Stimulated activated CD4-positive, alpha-beta T cell treated with anti-CD3 and anti-CD28 coated beads, Interleukin-12 subunit alpha, Interleukin-12 subunit beta, amount 100 ng/mL, for 48 hours (primary cell): ENCODE measurements around the gene FAM81B.
"Not testable (repeated sequence)": the region's sequence is repeated elsewhere in the genome, so short reads cannot be mapped to it uniquely, and the experiment has no call there.

Experiments
- DNase-seq, 3 donors: peaks; one replicate each; pipeline ENCODE4 v3.0.0-alpha.2; 2020; ENCODE audit warnings: low read depth in 2 of 3, low spot score in 1 of 3

The FAM81B gene, protein sequence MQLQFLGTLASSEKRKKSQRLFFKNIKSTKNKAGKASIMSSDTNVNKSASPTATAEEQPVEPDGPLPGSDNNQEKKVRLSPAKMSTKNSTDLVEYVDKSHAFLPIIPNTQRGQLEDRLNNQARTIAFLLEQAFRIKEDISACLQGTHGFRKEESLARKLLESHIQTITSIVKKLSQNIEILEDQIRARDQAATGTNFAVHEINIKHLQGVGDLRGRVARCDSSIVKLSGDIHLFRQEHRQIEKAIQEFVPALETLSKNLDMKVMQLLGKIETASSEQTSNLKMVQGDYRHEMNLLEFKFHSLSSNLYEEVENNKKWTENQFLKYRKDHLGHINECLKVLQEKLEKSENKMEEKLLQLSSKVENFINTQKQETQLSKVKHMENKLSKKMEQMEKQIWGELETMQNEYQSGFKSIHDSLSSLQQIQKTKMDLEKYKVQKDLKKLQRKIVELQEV

DNA sequence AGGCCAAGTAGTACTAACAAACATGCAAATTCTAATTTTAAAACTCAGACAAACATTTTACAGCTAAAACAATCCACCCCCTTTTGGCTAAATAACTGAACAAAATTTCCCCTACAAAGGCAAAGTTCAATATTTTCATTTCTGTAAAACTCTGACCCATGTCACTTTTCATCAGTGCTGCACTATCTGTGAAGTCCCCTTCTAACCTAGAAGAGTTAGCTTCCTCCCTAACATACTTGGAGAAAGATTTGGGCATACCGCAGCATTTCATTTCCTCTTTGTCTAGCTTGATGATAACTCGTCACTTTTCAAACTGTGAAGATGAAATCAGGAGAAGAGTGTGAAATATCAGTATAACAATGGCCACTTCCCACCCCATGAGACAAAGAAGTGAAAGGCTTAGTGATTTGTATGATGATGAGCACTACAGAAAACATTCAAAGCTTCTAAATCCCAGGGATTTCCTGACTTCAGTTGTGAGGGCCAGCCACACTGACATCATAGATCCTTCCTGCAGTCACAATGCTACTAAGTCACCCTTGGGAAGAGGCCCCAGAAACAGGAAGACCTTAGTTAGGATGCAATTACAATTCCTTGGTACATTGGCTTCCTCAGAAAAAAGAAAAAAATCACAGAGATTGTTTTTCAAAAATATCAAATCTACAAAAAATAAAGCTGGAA is at the start of gene FAM81B:
Gene FAM81B, plus strand, starts transcription at position 555 of the 681 bp plus-strand sequence. Its CDS starts 24 bp downstream, at position 579.
- DNase-seq = no peak

DNA sequence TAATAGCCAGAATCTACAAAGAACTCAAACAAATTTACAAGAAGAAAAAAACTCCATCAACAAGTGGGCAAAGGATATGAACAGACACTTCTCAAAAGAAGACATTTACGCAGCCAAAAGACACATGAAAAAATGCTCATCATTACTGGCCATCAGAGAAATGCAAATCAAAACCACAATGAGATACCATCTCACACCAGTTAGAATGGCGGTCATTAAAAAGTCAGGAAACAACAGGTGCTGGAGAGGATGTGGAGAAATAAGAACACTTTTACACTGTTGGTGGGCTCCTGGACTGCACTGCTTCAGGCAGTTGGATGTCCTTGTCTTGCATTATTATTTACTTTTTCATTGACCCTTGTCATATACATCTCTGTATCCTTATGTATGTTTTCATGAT is 49.7 kb upstream of the FAM81B start:
- DNase-seq = not testable (repeated sequence)

DNA sequence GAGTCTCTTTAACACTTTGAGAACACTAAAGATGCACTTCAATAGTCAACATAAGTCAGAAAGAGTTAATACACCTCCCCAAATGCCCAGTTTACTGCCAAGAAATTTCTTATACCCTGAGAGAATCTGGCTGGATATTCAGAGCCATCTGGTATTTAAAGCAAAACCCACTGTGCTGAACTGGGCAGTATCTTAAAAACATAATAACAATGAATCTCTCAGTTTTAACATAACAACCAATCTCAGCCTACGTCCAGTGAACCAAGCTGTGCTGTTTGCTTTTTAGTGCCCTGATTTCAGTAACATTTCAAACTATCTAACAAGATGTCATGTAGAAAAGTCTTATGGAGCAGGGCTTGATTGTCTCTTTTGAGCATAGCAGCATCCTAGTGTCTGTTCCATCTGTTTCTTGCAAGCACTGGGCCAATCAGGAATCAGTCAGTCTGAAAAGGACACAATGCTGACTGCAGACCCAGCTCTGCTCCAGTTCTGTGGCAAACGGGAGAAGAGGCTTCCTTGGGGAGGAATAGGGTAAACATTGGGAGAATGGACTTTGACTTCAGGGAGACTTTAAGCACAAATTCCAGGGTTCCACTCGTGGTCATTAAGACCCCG is 43.6 kb upstream of the FAM81B start:
- no peak for DNase-seq

DNA sequence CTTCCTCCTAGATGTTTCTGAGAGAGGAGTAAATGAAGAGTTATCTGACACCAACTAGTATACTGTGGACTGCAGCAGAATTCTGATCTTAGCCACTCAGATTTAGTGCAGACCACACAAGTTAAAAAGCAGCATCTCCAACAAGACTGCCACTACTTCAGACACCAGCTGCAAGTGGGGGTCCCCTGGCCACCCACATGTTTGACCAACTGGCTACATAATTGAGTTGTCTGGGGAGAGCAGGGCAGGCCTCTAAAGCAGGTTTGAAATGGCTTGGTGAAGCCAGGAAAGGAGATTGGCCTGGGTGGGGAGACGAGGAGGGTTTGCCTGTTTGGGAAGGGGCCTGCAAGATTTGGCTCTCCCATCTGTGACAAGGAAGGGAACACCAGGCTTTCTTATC is 40.5 kb upstream of the FAM81B start:
- DNase-seq = no peak

DNA sequence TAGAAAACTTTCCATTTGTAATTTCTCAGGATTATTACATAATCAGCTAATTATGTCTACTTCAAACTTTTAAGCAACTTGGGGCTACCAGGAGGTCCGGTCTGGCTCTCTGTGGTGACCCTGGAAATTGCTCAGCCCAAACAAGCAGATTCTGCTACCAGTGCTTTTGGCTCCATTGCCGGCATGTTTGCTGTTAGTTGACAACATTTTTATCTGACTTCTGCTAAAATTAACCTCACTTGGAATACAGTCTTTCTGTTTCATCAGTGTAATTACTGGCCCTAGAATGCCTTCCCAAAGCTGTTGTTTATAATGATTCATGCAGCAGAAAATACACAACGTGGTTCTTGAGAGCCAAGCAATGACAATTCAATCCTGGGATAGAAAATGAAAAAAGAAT is 38.5 kb upstream of the FAM81B start:
- no peak for DNase-seq

DNA sequence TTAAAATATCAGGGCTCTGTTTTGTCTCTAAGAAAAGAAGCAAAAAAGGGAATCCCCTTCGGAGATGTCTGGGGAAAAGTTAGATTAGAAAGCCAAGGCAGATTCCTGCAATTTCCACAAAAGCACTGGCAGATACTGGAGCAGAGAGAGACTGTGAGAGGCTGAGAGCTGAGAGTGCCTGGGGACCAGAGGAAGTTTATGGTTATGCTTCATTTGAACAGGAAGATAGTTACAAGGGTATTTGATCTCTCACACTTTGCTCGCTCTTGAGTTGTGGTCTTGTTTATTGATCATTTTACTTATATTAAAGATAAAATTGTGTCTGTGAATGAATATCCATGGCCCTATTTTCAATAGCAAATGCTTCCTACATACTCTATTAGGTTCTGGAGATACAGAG is 32.8 kb upstream of the FAM81B start:
- no peak for DNase-seq

DNA sequence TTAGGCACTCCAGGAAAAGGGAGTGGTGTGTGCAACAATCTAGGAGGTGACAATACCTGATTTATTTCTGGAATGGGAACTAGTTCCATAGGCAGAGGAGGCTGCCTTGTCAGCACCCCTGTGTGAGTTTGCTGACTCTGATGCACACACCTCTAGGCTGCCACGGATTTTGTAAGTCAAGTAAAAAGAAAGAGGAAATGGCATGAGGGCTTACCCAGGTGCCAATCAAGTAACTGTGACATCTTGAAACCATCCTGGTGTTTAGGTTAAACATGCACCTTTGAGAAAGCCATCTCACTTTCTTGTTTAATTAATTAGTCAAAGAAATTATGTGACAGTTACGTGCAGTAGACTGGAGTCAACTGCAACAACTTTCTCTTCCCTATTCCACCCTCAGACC is 32.3 kb upstream of the FAM81B start:
- DNase-seq = no peak

DNA sequence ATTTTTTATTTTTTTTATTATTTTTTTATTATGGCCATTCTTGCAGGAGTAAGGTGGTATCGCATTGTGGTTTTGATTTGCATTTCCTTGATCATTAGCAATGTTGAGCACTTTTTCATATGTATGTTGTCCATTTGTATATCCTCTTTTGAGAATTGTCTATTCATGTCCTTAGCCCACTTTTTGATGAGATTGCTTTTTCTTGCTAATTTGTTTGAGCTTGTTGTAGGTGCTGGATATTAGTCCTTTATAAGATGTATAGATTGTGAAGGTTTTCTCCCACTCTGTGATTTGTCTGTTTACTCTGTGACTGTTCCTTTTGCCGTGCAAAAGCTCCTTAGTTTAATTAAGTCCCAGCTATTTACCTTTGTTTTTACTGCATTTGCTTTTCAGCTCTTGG is 30.5 kb upstream of the FAM81B start:
- DNase-seq = not testable (repeated sequence)

DNA sequence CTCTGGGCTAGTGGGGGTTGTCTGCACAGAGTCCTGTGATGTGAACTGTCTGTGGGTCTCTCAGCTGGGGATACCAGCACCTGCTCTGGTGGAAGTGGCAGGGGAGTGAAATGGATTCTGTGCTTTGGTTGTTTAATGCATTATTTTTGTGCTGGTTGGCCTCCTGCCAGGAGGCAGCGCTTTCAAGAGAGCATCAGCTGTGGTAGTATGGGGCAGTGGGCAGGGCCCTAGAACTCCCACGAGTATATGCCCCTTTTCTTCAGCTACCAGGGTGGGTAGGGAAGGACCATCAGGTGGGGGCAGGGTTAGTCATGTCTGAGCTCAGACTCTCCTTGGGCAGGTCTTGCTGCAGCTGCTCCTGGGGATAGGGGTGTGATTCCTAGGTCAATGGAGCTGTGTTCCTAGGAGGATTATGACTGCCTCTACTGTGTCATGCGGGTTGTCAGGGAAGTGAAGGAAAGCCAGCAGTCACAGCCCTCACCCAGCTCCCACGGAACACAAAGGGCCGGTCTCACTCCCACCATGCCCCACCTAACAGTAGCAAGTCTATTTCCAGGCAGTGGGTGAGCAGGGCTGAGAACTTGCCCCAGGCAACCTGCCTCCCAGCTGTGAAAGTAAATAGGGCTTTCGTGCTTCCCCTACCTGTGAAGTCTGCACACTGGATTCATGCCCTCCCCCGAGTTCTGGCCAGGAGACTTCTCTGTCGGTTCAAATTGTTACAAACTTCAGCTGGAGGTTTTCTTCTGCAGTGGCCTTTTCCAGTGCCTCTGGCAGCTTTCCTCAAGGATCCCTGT is 25.7 kb upstream of the FAM81B start:
- DNase-seq = no peak

DNA sequence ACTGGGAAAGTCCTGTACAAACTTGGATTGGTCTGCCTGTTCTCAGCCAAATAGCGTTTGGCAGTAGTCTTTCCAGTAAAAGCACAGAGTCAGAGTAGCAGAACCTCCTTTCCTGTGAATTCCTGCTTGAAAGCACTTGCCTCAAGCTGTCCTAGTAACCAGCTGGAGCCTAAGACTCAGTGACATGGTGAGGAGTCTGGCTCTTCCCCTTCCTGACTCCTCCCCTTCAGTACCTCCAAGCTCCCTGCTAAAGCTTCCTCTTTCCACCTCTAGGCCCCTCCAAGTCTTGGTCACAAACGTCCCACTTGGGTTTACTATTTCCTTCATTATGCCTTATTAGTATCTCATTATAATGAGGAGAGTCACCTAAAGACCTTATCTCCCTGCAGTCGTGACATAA is 21.4 kb upstream of the FAM81B start:
- DNase-seq = no peak

DNA sequence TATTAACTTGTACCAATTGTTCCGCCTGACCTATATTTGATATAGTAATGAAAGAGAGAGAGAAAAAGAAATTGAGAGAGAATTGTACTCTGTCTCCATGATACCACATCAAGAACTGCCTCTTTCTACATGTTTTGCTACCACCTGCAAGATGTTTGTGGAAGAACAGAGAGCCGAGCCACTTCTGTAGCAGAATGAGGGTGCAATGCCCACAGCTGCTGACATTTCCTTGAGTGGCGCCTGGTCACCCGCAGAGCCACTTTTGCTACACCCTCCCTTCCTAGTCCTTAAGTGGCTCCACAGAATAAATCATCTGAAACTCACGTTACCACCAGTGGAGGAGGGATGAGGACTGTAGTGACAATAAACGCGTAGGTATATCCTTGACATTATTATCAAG is 17.1 kb upstream of the FAM81B start:
- no peak for DNase-seq

DNA sequence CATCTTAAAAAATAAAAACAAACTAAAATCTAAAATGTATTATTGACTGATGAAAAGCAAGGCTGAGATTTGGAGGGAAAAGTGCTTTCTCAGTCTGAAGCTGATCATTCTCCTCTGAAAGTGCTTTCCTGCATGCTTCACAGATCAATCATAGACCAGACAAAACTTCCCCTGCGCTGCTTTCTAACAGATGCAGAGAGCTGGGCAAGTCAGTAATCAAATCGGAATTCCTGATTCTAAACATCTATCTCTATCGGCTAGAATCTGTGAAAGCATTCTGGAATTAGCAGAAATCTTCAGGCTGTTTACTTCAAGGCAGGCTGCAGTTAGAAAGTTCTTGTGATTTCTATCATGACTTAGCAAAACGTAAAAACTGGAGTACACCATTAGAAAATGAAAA is 15.6 kb upstream of the FAM81B start:
- no peak for DNase-seq

DNA sequence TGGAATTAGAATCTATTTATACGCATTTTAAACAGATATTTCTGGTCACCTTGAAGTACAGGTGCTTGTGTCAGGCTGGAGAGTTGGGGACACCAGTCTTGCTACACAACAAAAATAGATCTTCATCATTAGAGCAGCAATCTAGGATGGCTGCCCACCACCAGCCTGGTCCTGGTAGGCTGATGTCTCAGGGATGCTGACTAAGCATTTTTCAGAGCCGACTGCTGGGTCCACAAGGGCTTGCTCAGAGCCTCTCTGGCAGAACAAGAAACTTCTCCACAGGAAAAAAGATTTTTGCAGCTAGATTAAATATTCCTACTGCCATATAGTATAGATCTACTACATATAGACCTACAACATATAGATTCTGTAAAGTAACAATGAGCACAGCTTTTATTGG is 12.0 kb upstream of the FAM81B start:
- DNase-seq = no peak

DNA sequence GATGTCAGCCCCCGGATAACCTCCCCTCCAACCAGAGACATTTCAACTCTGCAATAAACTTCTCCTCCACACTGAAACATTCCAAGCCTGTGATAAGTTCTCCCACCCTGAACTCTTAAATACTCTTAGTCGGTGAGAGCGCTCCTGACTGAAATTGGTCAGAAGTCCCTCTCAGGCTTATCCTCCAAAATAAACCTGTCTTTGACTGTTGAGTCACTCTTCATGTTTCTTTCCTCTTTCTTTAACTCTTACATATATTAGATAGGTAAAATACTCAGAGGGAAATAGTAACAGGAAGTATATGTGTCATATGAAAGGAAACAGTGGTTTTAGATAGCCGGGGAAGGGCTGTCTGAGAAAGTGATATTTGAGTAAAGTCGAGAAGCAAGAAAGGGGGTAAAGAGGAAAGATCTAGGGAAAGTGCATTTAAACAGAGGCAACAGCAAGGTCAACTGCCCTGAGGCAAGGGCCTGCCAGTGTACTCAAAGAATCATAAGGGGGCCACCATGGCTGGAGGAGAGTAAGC is 11.0 kb upstream of the FAM81B start:
- no peak for DNase-seq

DNA sequence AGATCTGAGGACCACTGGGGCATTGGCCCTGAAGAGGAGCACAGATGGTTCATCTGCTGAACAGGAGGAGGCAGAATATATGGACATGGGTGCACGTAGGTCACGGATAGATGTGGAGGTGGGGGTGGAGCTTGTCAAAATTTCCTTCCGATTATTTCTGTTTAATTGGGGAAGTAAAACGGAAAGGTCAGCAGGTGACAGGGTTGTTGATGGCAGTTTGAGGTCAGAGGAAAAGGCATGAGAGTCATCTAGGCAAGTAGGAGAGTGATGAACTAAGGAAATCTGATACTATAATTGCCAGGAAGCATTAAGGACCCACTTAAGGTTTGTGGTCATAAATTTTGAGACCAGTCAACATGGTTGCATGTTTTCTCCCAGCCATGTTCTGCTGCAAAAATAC is 8.4 kb upstream of the FAM81B start:
- no peak for DNase-seq

DNA sequence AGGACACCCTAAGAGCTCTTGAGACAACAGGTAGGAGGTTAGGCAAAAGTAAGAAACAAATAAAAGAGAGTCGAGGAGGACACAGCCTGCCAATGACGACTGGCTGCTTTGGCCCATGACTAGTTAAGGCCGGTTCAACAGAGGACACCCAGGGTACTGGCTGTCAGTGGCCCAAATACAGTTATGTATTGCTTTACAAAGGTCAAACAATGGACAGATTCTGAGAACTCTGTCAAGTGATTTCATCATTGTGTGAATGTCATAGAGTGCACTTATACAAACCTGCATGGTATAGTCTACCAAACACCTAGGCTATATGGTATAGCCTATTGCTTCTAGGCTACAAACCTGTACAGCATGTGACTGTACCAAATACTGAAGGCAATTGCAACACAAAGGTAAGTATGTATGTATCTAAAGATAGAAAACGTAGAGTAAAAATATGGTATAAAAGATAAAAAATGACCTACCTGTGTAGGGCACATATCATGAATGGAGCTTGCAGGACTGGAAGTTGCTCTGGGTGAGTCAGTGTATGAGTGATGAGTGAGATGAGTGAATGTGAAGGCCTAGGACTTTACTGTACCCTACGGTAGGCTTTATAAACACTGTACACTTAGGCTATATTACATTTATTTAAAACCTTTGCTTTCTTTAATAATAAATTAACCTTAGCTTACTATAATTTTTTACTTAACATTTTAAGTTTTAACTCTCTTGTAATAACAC is 6.5 kb upstream of the FAM81B start:
- DNase-seq = no peak

DNA sequence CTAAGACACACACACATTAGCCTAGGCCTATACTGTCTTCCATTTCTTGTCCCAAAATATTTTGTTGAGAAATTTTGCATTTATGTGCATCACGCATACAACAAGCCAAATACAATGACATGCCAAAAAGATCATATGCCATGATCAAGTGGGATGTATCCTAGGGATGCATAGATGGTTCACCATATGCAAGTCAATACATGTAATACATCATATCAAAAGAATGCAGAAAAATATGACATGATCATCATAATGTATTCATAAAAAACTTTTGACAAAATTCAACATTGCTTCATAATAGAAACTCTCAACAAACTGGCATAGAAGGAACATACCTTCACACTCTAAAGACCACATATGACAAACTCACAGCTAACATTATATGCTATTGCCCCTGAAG is 5.8 kb upstream of the FAM81B start:
- DNase-seq = no peak

DNA sequence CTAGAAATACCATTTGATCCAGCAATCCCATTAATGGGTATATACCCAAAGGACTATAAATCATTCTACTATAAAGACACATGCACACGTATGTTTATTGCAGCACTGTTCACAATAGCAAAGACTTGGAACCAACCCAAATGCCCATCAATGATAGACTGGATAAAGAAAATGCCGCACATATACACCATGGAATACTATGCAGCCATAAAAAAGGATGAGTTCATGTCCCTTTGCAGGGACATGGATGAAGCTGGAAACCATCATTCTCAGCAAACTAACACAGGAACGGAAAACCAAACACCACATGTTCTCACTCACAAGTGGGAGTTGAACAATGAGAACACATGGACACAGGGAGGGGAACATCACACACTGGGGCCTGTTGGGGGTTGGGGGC is 799 bp downstream of the FAM81B start:
- DNase-seq = not testable (repeated sequence)

DNA sequence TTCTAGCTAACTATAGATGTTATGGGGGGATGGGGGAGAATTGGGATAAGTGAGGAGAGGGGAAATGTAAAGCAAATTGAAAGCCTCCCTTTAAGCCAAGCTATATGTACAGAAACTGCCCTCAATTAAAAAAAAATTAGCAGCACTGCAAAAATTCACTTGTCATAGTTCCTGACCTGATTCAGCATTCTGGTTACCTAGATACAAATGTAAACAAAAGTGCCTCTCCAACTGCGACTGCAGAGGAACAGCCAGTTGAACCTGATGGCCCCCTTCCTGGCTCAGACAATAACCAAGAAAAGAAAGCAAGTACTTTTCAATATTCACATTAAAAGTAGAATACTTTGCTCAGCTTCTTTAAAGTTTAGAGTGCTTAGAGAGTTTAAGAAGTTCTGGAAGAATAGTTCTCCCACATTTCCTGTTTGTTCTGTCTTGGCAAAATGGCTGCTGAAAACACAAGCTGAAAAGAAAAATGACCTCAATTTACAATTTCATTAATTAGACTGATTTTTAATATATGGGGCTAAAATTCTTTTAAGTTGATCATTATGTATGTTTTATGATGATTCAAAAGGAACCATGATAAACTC is 1.5 kb downstream of the FAM81B start:
- no peak for DNase-seq

DNA sequence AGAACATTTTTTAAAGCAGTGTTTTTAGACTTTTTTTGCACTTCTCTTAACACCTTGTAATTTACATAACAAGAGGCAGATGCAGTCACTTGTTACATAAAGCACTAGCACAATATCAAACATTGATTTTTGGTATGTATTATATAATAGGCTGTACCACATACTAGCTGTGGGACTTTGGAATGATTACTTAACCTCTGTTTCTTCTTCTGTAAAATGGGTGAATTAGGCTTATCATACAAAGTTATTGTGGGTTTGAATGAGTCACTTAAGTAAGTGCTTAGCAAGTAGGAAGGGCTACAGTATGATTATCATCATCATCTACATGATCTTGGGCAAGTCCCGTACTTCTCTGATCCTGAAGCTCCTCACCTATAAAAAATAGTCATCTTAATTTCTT is 2.1 kb downstream of the FAM81B start:
- DNase-seq = no peak
